H1 (cell line): Measurements from ENCODE around the gene SCARF1. TPM values are rescaled to one million over a fixed set of nuclear protein-coding genes. Genes with fewer than 3 reads are reported as not detected.

ENCODE experiments used
- CTCF ChIA-PET: fragments of 300-600 bp; sonication (Branson Sonifier 250); formaldehyde crosslinking; loops from one replicate; lab custom pipeline; 2021; ENCODE audit not compliant: partially characterized antibody; lab: Charles Lee
- POLR2A ChIA-PET: fragments of 300-600 bp; sonication (Branson Sonifier 250); formaldehyde crosslinking; loops from one replicate; lab custom pipeline; 2021; ENCODE audit warnings: inconsistent platforms; ENCODE audit not compliant: partially characterized antibody; lab: Charles Lee
- DNase-seq, 2 experiments: peaks; one replicate each; pipeline versions ENCODE4 v3.0.0 to v3.0.0-alpha.2; 2010 to 2022; ENCODE audit warnings: low spot score in 2 of 2, low read depth in 1 of 2, mixed read lengths in 1 of 2
- FAIRE-seq: peaks from 2 replicates; lab custom pipeline; 2011; peaks lifted over from hg19 to GRCh38; lab: Jason Lieb, UNC
- H2AFZ ChIP-seq: 2 replicates; pipeline ENCODE4 v1.8.1; 2012; ENCODE audit warnings: low read length, inconsistent platforms
- H2AK5ac ChIP-seq: 2 replicates; pipeline ENCODE4 v1.6.1; 2013; ENCODE audit warnings: low read depth, low read length
- H2BK120ac ChIP-seq: replicated peaks from 2 replicates; pipeline ENCODE3; 2013; ENCODE audit warnings: low read depth, low read length, inconsistent platforms
- H2BK12ac ChIP-seq: 2 replicates; pipeline ENCODE4 v1.6.1; 2013; ENCODE audit warnings: low read depth, low read length
- H2BK15ac ChIP-seq: 2 replicates; pipeline ENCODE4 v1.6.1; 2013; ENCODE audit warnings: low read length
- H2BK20ac ChIP-seq: 2 replicates; pipeline ENCODE4 v1.6.1; 2013; ENCODE audit warnings: low read length
- H2BK5ac ChIP-seq: 2 replicates; pipeline ENCODE4 v1.6.1; 2013; ENCODE audit warnings: low read depth, low read length
- H3K14ac ChIP-seq: 2 replicates; pipeline ENCODE4 v1.6.1; 2013; ENCODE audit warnings: inconsistent platforms; ENCODE audit not compliant: insufficient read length
- H3K18ac ChIP-seq: 2 replicates; pipeline ENCODE4 v1.6.1; 2013; ENCODE audit warnings: low read length; ENCODE audit errors: extremely low read depth
- H3K23ac ChIP-seq: 2 replicates; pipeline ENCODE4 v1.6.1; 2013; ENCODE audit warnings: inconsistent platforms; ENCODE audit not compliant: insufficient read length
- H3K23me2 ChIP-seq: 2 replicates; pipeline ENCODE4 v1.6.1; 2013; ENCODE audit warnings: low read depth, low read length
- H3K27ac ChIP-seq: 2 replicates; pipeline ENCODE4 v1.6.1; 2011; ENCODE audit warnings: low read depth, low read length, inconsistent platforms
- H3K27me3 ChIP-seq, 4 experiments: replicated peaks in 1 of 4; 1 replicate in 1 of 4; 2 replicates in 3 of 4; pipeline versions ENCODE4 v1.6.1 to v1.8.1; 2011 to 2013; ENCODE audit warnings: low read length in 3 of 4, mild to moderate bottlenecking in 3 of 4, inconsistent platforms in 2 of 4, mixed read lengths in 2 of 4, moderate library complexity in 1 of 4; ENCODE audit not compliant: control insufficient read depth in 3 of 4, insufficient read depth in 3 of 4; ENCODE audit errors: extremely low read depth in 1 of 4
- H3K36me3 ChIP-seq, 4 experiments: 2 replicates each; pipeline versions ENCODE4 v1.6.1 to v1.8.1; 2011 to 2013; ENCODE audit warnings: mild to moderate bottlenecking in 4 of 4, low read length in 3 of 4, moderate library complexity in 2 of 4, control low read depth in 1 of 4, inconsistent platforms in 1 of 4; ENCODE audit not compliant: insufficient read depth in 4 of 4, control insufficient read depth in 2 of 4
- H3K4ac ChIP-seq: replicated peaks from 2 replicates; pipeline ENCODE3; 2013; ENCODE audit warnings: low read length, low read depth, mixed read lengths, inconsistent platforms; ENCODE audit not compliant: insufficient read length
- H3K4me1 ChIP-seq, 4 experiments: replicated peaks in 1 of 4; 1 replicate in 1 of 4; 2 replicates in 3 of 4; pipeline versions ENCODE4 v1.6.1 to v1.8.1; 2011 to 2013; ENCODE audit warnings: low read length in 3 of 4, inconsistent platforms in 2 of 4, mixed read lengths in 1 of 4; ENCODE audit not compliant: insufficient read depth in 4 of 4, control insufficient read depth in 3 of 4
- H3K4me2 ChIP-seq, 2 experiments: 2 replicates each; pipeline versions ENCODE4 v1.6.1 to v1.8.1; 2011 to 2013; ENCODE audit warnings: low read depth in 2 of 2, low read length in 2 of 2, control low read depth in 1 of 2, inconsistent platforms in 1 of 2, mild to moderate bottlenecking in 1 of 2; ENCODE audit not compliant: insufficient read depth in 1 of 2
- H3K4me3 ChIP-seq, 4 experiments: fragments of 200-600, 300-600 bp in 1 of 4; sonication (generic), shearing (Covaris generic), sonication (Bioruptor Twin) in 1 of 4; 2 replicates each; pipeline versions ENCODE4 v1.5.1 to v1.8.1; 2011 to 2016; ENCODE audit warnings: low read length in 4 of 4, low read depth in 3 of 4, control low read depth in 2 of 4, inconsistent platforms in 2 of 4, mild to moderate bottlenecking in 2 of 4, mixed read lengths in 1 of 4, moderate library complexity in 1 of 4; ENCODE audit not compliant: insufficient read depth in 2 of 4; ENCODE audit errors: extremely low read depth in 1 of 4
- H3K56ac ChIP-seq: replicated peaks from 2 replicates; pipeline ENCODE3; 2013; ENCODE audit warnings: low read depth, mild to moderate bottlenecking, mixed read lengths, low read length, inconsistent platforms; ENCODE audit not compliant: insufficient read length
- H3K79me1 ChIP-seq: 2 replicates; pipeline ENCODE4 v1.6.1; 2013; ENCODE audit warnings: low read depth, low read length, control low read depth
- H3K79me2 ChIP-seq, 2 experiments: 2 replicates each; pipeline versions ENCODE4 v1.6.1 to v1.8.1; 2012 to 2013; ENCODE audit warnings: low read length in 2 of 2, mild to moderate bottlenecking in 2 of 2, inconsistent platforms in 1 of 2; ENCODE audit not compliant: insufficient read depth in 2 of 2, control insufficient read depth in 1 of 2
- H3K9ac ChIP-seq, 4 experiments: replicated peaks in 1 of 4; 1 replicate in 1 of 4; 2 replicates in 3 of 4; pipeline versions ENCODE4 v1.6.1 to v1.8.1; 2011 to 2013; ENCODE audit warnings: low read depth in 3 of 4, low read length in 3 of 4, control low read depth in 2 of 4, mild to moderate bottlenecking in 2 of 4, moderate library complexity in 2 of 4, inconsistent platforms in 1 of 4; ENCODE audit errors: extremely low read depth in 1 of 4
- H3K9me3 ChIP-seq, 2 experiments: 2 replicates each; pipeline versions ENCODE4 v1.6.1 to v1.8.1; 2012 to 2013; ENCODE audit warnings: mild to moderate bottlenecking in 2 of 2, moderate library complexity in 2 of 2, control low read depth in 1 of 2, inconsistent platforms in 1 of 2, low read depth in 1 of 2, low read length in 1 of 2, mixed read lengths in 1 of 2; ENCODE audit not compliant: insufficient read depth in 2 of 2
- H4K20me1 ChIP-seq, 2 experiments: replicated peaks in 1 of 2; 2 replicates each; pipeline versions ENCODE3 to v1.8.1; 2011 to 2013; ENCODE audit warnings: inconsistent platforms in 2 of 2, low read length in 2 of 2, mild to moderate bottlenecking in 1 of 2; ENCODE audit not compliant: insufficient read depth in 2 of 2, control insufficient read depth in 1 of 2
- H4K5ac ChIP-seq: 2 replicates; pipeline ENCODE4 v1.6.1; 2013; ENCODE audit warnings: low read length, low read depth, mixed read lengths, inconsistent platforms; ENCODE audit not compliant: insufficient read length
- H4K8ac ChIP-seq: 2 replicates; pipeline ENCODE4 v1.8.0; 2013; ENCODE audit warnings: mild to moderate bottlenecking, moderate library complexity, low read length, inconsistent platforms; ENCODE audit not compliant: insufficient read depth; ENCODE audit errors: extremely low read depth
- H4K91ac ChIP-seq: replicated peaks from 2 replicates; pipeline ENCODE3; 2013; ENCODE audit warnings: low read length, mixed read lengths, inconsistent platforms; ENCODE audit not compliant: insufficient read length
- BACH1 ChIP-seq: IDR thresholded peaks from 2 replicates; pipeline ENCODE4 v1.6.1; 2012; ENCODE audit warnings: low read length, improper control_type of control experiment
- BRCA1 ChIP-seq: IDR thresholded peaks from 2 replicates; pipeline ENCODE4 v1.6.1; 2012; ENCODE audit warnings: low read depth, low read length, improper control_type of control experiment
- CEBPB ChIP-seq: IDR thresholded peaks from 2 replicates; pipeline ENCODE4 v1.6.1; 2012; ENCODE audit warnings: low read depth, low read length
- CHD2 ChIP-seq: IDR thresholded peaks from 2 replicates; pipeline ENCODE4 v1.6.1; 2012; ENCODE audit warnings: low read length, improper control_type of control experiment
- E2F6 ChIP-seq: IDR thresholded peaks from 2 replicates; pipeline ENCODE4 v1.6.1; 2012; ENCODE audit warnings: inconsistent platforms
- GTF2F1 ChIP-seq: IDR thresholded peaks from 2 replicates; pipeline ENCODE4 v1.6.1; 2012; ENCODE audit warnings: low read depth, low read length, improper control_type of control experiment, borderline replicate concordance
- HDAC2 ChIP-seq, 2 experiments: fragments of 300-600 bp in 1 of 2; sonication (generic) in 1 of 2; IDR thresholded peaks; 2 replicates each; pipeline ENCODE4 v1.6.1; 2011 to 2012; ENCODE audit warnings: low read depth in 2 of 2, low read length in 2 of 2, mild to moderate bottlenecking in 2 of 2, moderate library complexity in 2 of 2, borderline replicate concordance in 1 of 2, inconsistent platforms in 1 of 2
- JUN ChIP-seq: IDR thresholded peaks from 2 replicates; pipeline ENCODE4 v1.6.1; 2011; ENCODE audit warnings: low read depth, mild to moderate bottlenecking, improper control_type of control experiment, low read length
- SIX5 ChIP-seq: IDR thresholded peaks from 2 replicates; pipeline ENCODE4 v1.6.1; 2011; ENCODE audit warnings: mild to moderate bottlenecking, low read depth, low read length
- SP2 ChIP-seq: IDR thresholded peaks from 2 replicates; pipeline ENCODE4 v1.6.1; 2012; ENCODE audit warnings: mild to moderate bottlenecking, low read length, inconsistent platforms
- SRF ChIP-seq: IDR thresholded peaks from 2 replicates; pipeline ENCODE4 v1.6.1; 2011; ENCODE audit warnings: mild to moderate bottlenecking, low read depth, low read length, moderate library complexity
- WGBS, 2 experiments: shearing (Covaris generic) in 1 of 2; methylation state at CpG; one replicate each; pipeline versions ENCODE4 v1.1.6 to v1.1.7; 2013 to 2015; ENCODE audit warnings: low lambda C conversion rate in 2 of 2, mixed read lengths in 2 of 2, inconsistent platforms in 1 of 2, low coverage in 1 of 2, missing lambda C conversion rate in 1 of 2; ENCODE audit not compliant: insufficient replicate concordance in 2 of 2, insufficient coverage in 1 of 2, insufficient read length in 1 of 2; ENCODE audit errors: extremely low coverage in 1 of 2, missing lambda C conversion rate in 1 of 2; 5-methylcytosine and 5-hydroxymethylcytosine counted together
- polyA plus RNA-seq, 7 experiments: library from polyadenylated mRNA; depleted of rRNA in 3 of 7; stranded (reverse) in 5 of 7; unstranded in 2 of 7; fragments of >200 nt in 5 of 7; fragments of 200-250 nt in 2 of 7; gene quantifications; 1 replicate in 5 of 7; 2 replicates in 1 of 7; 4 replicates in 1 of 7; pipeline versions ENCODE4 v1.2.1 to v1.2.3, GENCODE V29; 2011 to 2013; ENCODE audit warnings: missing spikeins in 2 of 7, mixed read lengths in 2 of 7
- total RNA-seq: library from RNA; stranded (reverse); fragmentation: NEBNext Ultra II Directional; extraction: Animal tissue kit (Norgen Biotek cat#: 25700); gene quantifications from 2 replicates; pipeline ENCODE4 v1.2.1, GENCODE V29; 2021
- TF ChIP-seq, protein P1 (sequence below): IDR thresholded peaks from 2 replicates; pipeline ENCODE4 v1.6.1; 2012; ENCODE audit warnings: low read length, inconsistent platforms

The SCARF1 gene
- total and polyA plus RNA-seq, 2 of the 8 experiments (the other 6 are each of a cell fraction or from before 2014, with no cell fraction given): 1.1 to 1.6 TPM

GRCh38 chr17:1676401-1676800 lies 30.9 kb upstream of the SCARF1 start:
- no peak overlapping the region for H3K9ac ChIP-seq
- no peak overlapping the region for H4K91ac ChIP-seq
- H2BK15ac ChIP-seq: no peak overlapping the region
- peaks cover 76 to 98% (median 91%) of the 10 kb centered on the region in 4 experiments for H3K36me3 ChIP-seq
- 96% methylated on average over 13 of the region's 13 CpGs; no CpG with 5 or more reads in 1 of the 2 experiments for WGBS, 2 experiments
- H4K8ac ChIP-seq: no peak overlapping the region
- no peak overlapping the region for H2BK12ac ChIP-seq
- H3K9me3 ChIP-seq: no peaks in the 10 kb centered on the region
- no peak for TF ChIP-seq E2F6
- TF ChIP-seq JUN: no peak
- TF ChIP-seq CEBPB: no peak
- TF ChIP-seq, protein P1, sequence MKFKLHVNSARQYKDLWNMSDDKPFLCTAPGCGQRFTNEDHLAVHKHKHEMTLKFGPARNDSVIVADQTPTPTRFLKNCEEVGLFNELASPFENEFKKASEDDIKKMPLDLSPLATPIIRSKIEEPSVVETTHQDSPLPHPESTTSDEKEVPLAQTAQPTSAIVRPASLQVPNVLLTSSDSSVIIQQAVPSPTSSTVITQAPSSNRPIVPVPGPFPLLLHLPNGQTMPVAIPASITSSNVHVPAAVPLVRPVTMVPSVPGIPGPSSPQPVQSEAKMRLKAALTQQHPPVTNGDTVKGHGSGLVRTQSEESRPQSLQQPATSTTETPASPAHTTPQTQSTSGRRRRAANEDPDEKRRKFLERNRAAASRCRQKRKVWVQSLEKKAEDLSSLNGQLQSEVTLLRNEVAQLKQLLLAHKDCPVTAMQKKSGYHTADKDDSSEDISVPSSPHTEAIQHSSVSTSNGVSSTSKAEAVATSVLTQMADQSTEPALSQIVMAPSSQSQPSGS: no peak
- no peak for TF ChIP-seq BRCA1
- TF ChIP-seq SRF: no peak
- no peak for TF ChIP-seq BACH1
- no peak for TF ChIP-seq SIX5
- TF ChIP-seq GTF2F1: no peak
- no peak for TF ChIP-seq CHD2
- TF ChIP-seq SP2: no peak
- no peak for TF ChIP-seq HDAC2 (IDR thresholded peaks at IDR 0.05; ENCODE audit: borderline replicate concordance in 1 of 2, low read depth in 2 of 2, low read length in 2 of 2)
- H3K79me2 ChIP-seq: 0 out of 4 replicates have a peak, but pooled peaks cover 0 to 7% of the 10 kb centered on the region in 2 experiments
- H2BK5ac ChIP-seq: no peak overlapping the region
- no peaks in the 10 kb centered on the region; the same call in 1 of the 2 replicates for H3K79me1 ChIP-seq
- no peaks in the 10 kb centered on the region for H3K23me2 ChIP-seq
- H3K56ac ChIP-seq: no peak overlapping the region
- no peak overlapping the region for H3K4ac ChIP-seq
- no peaks in the 10 kb centered on the region for H3K27me3 ChIP-seq
- H3K4me2 ChIP-seq: no peak overlapping the region
- H2BK120ac ChIP-seq: no peak overlapping the region
- no peak overlapping the region for H3K18ac ChIP-seq
- no peak overlapping the region for H3K14ac ChIP-seq
- H2BK20ac ChIP-seq: no peak overlapping the region
- no peak overlapping the region for H3K27ac ChIP-seq
- POLR2A ChIA-PET: interaction anchor here (1.1 to 1.6 kb wide), 3 partner anchors 16 to 27 kb away, joined by 3 to 5 read pairs (median 4); partner anchors contain the start of gene RILP
- no peak overlapping the region for H2AFZ ChIP-seq
- CTCF ChIA-PET: no interaction called here
- no peaks in the 10 kb centered on the region for H3K4me1 ChIP-seq
- FAIRE-seq (no peak), DNase-seq (no peak)
- H4K20me1 ChIP-seq: peaks cover 13 to 24% of the 10 kb centered on the region in 2 experiments
- H3K4me3 ChIP-seq: no peak overlapping the region
- no peak overlapping the region for H3K23ac ChIP-seq
- H4K5ac ChIP-seq: no peak overlapping the region
- no peak overlapping the region for H2AK5ac ChIP-seq
